HL-60 (cell line): ENCODE measurements around the gene MCRS1.

ENCODE experiments used
- DNase-seq, 2 experiments: peaks; one replicate each; pipeline ENCODE4 v3.0.0-alpha.2; 2010 to 2020; ENCODE audit warnings: low read depth in 1 of 2, low spot score in 1 of 2
- H3K27ac ChIP-seq: fragments of 250-450 bp; sonication (Bioruptor Pico); replicated peaks from 2 replicates; pipeline ENCODE4 v1.5.1; 2020; ENCODE audit warnings: mild to moderate bottlenecking, moderate library complexity
- H3K27me3 ChIP-seq: fragments of 250-450 bp; sonication (Bioruptor Pico); 2 replicates; pipeline ENCODE4 v1.5.1; 2021; ENCODE audit warnings: mild to moderate bottlenecking, moderate library complexity; ENCODE audit not compliant: insufficient read depth, poor library complexity, severe bottlenecking
- H3K4me3 ChIP-seq: replicated peaks from 2 replicates; pipeline ENCODE4 v1.5.1; 2011; ENCODE audit warnings: mild to moderate bottlenecking, control low read depth, low read length; ENCODE audit not compliant: insufficient read depth
- CTCF ChIP-seq: IDR thresholded peaks from one replicate; pipeline ENCODE4 v1.5.1; 2011; ENCODE audit warnings: low read length, control low read depth, inconsistent platforms; ENCODE audit not compliant: insufficient read depth
- GABPA ChIP-seq: IDR thresholded peaks from 2 replicates; pipeline ENCODE4 v1.6.1; 2012; ENCODE audit warnings: low read depth
- POLR2AphosphoS5 ChIP-seq: IDR thresholded peaks from 2 replicates; pipeline ENCODE4 v1.6.1; 2012; ENCODE audit warnings: low read depth
- REST ChIP-seq: IDR thresholded peaks from 2 replicates; pipeline ENCODE4 v1.6.1; 2012; ENCODE audit warnings: low read depth; ENCODE audit not compliant: insufficient replicate concordance
- SPI1 ChIP-seq: IDR thresholded peaks from 2 replicates; pipeline ENCODE4 v1.6.1; 2012; ENCODE audit warnings: low read depth, mild to moderate bottlenecking, borderline replicate concordance

Gene MCRS1

GRCh38 chr12:49542592-49543160 lies 25.3 kb downstream of the MCRS1 start:
- H3K27me3 ChIP-seq = peaks cover 25% of the 10 kb centered on the region
- no peak overlapping the region for H3K27ac ChIP-seq
- DNase-seq = no peak
- H3K4me3 ChIP-seq = no peak overlapping the region
- no peak for TF ChIP-seq GABPA
- no peak for TF ChIP-seq POLR2AphosphoS5
- no peak for TF ChIP-seq CTCF
- TF ChIP-seq REST = no peak
- no peak for TF ChIP-seq SPI1

- H3K4me3 ChIP-seq = no peak overlapping the region
- no peak overlapping the region for H3K27ac ChIP-seq
- no peak for TF ChIP-seq POLR2AphosphoS5
- TF ChIP-seq CTCF = no peak
- no peak for TF ChIP-seq GABPA
- TF ChIP-seq SPI1 = no peak
- TF ChIP-seq REST = no peak
- DNase-seq = no peak
- H3K27me3 ChIP-seq = peaks cover 26% of the 10 kb centered on the region
These were observed 25.9 kb downstream of the MCRS1 start for GRCh38 chr12:49541911-49542505.

DNA sequence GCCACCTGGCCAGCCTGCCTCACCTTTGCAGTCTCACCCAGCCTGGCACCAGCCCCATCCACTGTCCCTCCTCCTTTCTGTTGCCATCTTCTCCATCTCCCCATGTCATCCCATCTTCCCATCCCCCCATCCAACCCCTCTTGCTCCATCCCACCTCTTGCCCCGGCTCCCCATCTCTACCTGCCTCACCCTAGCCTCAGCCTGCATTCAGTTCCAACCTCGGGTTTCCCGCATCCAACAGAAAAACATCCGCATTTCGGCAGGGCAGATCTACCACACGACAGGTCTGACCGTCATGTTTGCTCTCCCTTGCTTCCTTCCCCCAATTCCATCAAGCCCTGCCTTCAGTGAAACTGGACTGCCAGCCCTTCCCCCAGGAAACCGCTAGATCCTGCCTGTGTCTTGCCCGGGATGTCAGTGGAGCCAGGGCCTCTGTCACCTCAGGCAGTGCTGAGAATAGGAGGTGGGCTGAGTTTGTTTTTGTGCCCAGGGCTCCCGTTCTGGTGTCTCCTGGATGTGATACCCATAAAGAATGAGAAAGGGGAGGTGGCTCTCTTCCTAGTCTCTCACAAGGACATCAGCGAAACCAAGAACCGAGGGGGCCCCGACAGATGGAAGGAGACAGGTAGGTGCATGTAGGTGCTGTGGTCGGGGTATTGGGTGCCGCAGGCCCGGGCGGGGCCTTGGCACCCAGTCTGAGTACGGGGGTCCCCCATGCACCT lies 26.6 kb downstream of the MCRS1 start:
- H3K27me3 ChIP-seq = peaks cover 26% of the 10 kb centered on the region
- H3K4me3 ChIP-seq = no peak overlapping the region
- H3K27ac ChIP-seq = no peak overlapping the region
- no peak for TF ChIP-seq POLR2AphosphoS5
- TF ChIP-seq GABPA = no peak
- no peak for TF ChIP-seq SPI1
- TF ChIP-seq REST = no peak
- TF ChIP-seq CTCF = no peak
- no peak for DNase-seq
